ENCODE data around the gene SOX6. TPM values are rescaled to one million over a fixed set of nuclear protein-coding genes. Genes with fewer than 3 reads are reported as not detected.
A peak's percentile ranks its signal among the peaks of the same experiment; 100 is the strongest.

Gene SOX6
- total RNA-seq, 1 experiment from 2014 or later, result 0.21 TPM

DNA sequence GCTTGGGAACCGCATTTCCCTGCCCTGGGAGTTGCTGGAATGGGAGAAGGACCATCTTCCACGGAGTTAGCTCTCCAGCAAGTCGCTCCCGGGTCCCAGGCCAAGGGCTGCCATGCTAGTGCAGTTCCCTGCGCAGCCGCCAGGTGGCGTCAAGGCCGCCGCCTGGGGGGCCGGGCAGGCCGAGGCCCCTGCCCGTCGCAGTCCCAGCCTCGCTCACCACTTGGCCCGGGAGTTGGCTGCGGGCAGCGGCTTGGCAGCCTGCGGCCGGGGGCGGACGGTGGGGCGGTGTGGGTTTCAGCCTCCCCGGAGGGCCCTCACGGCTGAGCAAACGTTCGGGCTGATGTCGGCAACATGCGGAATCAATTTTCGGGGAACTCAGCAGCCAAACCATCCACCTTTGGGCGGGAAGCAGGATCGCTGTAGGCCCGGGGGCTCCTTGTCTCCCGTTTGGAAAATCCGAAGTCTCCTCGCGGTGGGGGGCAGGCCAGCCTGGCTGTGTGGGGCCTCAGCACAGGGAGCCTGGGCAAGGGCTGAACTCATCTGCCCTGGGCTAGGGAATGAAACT lies 415.1 kb downstream of the SOX6 start:
- ChIA-PET POLR2A (no interaction called here), CTCF (no interaction called here)
- DNase-seq (ENCODE audit: low read depth, low spot score), result peak; percentile 13
- ATAC-seq, result no peak
- Histone ChIP-seq H3K36me3 (ENCODE audit: control insufficient read depth, insufficient read depth, low read length) (no peaks in the 10 kb centered on the region), H3K4me3 (ENCODE audit: low read depth in 2 of 2, low read length in 2 of 2) (no peak overlapping the region), H3K27me3 (ENCODE audit: control insufficient read depth, insufficient read depth, low read length) (no peaks in the 10 kb centered on the region), H3K27ac (ENCODE audit: low read length) (no peak overlapping the region), H3K4me1 (ENCODE audit: control insufficient read depth, insufficient read depth, low read length) (no peaks in the 10 kb centered on the region), H3K9me3 (ENCODE audit: control insufficient read depth, insufficient read depth, low read depth, low read length) (no peaks in the 10 kb centered on the region)
- in situ Hi-C loops (cut with HindIII; ENCODE audit: low pct_unique_long_range_greater_than_20kb, low sequenced_read_pairs) (no loop called here), intact Hi-C loops (cut with micrococcal nuclease; ENCODE audit: unreplicated experiment) (no loop called here)
- TF ChIP-seq, protein P1, sequence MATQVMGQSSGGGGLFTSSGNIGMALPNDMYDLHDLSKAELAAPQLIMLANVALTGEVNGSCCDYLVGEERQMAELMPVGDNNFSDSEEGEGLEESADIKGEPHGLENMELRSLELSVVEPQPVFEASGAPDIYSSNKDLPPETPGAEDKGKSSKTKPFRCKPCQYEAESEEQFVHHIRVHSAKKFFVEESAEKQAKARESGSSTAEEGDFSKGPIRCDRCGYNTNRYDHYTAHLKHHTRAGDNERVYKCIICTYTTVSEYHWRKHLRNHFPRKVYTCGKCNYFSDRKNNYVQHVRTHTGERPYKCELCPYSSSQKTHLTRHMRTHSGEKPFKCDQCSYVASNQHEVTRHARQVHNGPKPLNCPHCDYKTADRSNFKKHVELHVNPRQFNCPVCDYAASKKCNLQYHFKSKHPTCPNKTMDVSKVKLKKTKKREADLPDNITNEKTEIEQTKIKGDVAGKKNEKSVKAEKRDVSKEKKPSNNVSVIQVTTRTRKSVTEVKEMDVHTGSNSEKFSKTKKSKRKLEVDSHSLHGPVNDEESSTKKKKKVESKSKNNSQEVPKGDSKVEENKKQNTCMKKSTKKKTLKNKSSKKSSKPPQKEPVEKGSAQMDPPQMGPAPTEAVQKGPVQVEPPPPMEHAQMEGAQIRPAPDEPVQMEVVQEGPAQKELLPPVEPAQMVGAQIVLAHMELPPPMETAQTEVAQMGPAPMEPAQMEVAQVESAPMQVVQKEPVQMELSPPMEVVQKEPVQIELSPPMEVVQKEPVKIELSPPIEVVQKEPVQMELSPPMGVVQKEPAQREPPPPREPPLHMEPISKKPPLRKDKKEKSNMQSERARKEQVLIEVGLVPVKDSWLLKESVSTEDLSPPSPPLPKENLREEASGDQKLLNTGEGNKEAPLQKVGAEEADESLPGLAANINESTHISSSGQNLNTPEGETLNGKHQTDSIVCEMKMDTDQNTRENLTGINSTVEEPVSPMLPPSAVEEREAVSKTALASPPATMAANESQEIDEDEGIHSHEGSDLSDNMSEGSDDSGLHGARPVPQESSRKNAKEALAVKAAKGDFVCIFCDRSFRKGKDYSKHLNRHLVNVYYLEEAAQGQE (IDR thresholded peaks at IDR 0.05; ENCODE audit: insufficient read depth in 1 of 2, low read depth in 2 of 2, low read length in 1 of 2), result no peak
- TF ChIP-seq TCF7L2 (IDR thresholded peaks at IDR 0.05; ENCODE audit: low read depth, low read length) (no peak), POLR2AphosphoS5 (IDR thresholded peaks at IDR 0.05; ENCODE audit: low read depth, low read length) (no peak), SIN3A (IDR thresholded peaks at IDR 0.05; ENCODE audit: borderline replicate concordance, insufficient read depth, low read depth, low read length) (no peak)
- TF ChIP-seq, protein P2, sequence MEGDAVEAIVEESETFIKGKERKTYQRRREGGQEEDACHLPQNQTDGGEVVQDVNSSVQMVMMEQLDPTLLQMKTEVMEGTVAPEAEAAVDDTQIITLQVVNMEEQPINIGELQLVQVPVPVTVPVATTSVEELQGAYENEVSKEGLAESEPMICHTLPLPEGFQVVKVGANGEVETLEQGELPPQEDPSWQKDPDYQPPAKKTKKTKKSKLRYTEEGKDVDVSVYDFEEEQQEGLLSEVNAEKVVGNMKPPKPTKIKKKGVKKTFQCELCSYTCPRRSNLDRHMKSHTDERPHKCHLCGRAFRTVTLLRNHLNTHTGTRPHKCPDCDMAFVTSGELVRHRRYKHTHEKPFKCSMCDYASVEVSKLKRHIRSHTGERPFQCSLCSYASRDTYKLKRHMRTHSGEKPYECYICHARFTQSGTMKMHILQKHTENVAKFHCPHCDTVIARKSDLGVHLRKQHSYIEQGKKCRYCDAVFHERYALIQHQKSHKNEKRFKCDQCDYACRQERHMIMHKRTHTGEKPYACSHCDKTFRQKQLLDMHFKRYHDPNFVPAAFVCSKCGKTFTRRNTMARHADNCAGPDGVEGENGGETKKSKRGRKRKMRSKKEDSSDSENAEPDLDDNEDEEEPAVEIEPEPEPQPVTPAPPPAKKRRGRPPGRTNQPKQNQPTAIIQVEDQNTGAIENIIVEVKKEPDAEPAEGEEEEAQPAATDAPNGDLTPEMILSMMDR (IDR thresholded peaks at IDR 0.05), result peak; percentile 73
- BruUV-seq (replicated peaks), result no TSS peak

DNA sequence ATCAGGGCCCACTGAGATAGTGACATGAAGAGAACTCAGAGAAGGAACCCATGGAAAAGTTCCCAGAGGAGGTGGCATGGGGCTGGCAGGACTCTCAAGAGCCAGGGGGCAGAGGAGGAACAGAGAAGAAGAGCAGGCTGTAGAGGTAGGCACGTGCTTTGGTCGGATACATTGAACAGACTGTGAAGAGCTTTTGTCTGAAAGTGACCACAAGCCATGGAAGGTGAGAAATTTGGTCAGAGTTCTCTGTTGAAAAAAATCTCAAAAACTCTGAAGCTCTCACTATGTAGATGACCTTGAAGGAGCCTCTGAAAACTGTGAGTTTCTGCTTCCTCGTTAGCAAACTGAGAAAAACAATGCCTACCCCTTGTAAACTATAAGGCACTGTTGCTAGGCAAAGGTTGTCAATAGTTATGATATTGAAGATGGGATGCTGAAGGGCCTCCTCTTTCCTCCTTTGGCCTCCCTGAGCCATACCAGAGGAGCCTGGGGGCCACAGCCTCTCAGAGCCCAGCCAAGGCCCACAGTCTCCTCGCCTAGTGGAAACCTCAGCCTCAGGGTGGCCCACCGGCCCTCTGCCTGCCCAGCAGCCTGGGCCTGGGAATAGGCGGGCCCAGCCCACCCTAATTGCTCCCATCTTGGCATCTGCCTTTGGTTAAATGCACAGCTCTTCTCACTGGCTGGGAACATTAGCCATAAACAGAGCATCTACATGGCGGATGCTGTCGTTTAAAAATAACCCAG lies 415.7 kb downstream of the SOX6 start:
- intact Hi-C loops (cut with micrococcal nuclease; ENCODE audit: unreplicated experiment) (no loop called here), in situ Hi-C loops (cut with HindIII; ENCODE audit: low pct_unique_long_range_greater_than_20kb, low sequenced_read_pairs) (no loop called here)

More for the DNA sequence above, 415.7 kb downstream of the SOX6 start:
- H3K36me3 ChIP-seq (ENCODE audit: control insufficient read depth, insufficient read depth, low read length), result no peaks in the 10 kb centered on the region
- no peak for ATAC-seq
- no peak overlapping the region for H3K4me3 ChIP-seq (ENCODE audit: low read depth in 2 of 2, low read length in 2 of 2)
- no peaks in the 10 kb centered on the region for H3K27me3 ChIP-seq (ENCODE audit: control insufficient read depth, insufficient read depth, low read length)
- ChIA-PET POLR2A (no interaction called here), CTCF (no interaction called here)
- DNase-seq (ENCODE audit: low read depth, low spot score), result no peak
- TF ChIP-seq SIN3A (IDR thresholded peaks at IDR 0.05; ENCODE audit: borderline replicate concordance, insufficient read depth, low read depth, low read length) (no peak), TCF7L2 (IDR thresholded peaks at IDR 0.05; ENCODE audit: low read depth, low read length) (no peak), POLR2AphosphoS5 (IDR thresholded peaks at IDR 0.05; ENCODE audit: low read depth, low read length) (no peak)
- TF ChIP-seq, protein P1 (IDR thresholded peaks at IDR 0.05; ENCODE audit: insufficient read depth in 1 of 2, low read depth in 2 of 2, low read length in 1 of 2), result no peak
- TF ChIP-seq, protein P2 (IDR thresholded peaks at IDR 0.05), result no peak
- BruUV-seq (replicated peaks), result no TSS peak
- no peaks in the 10 kb centered on the region for H3K9me3 ChIP-seq (ENCODE audit: control insufficient read depth, insufficient read depth, low read depth, low read length)
- H3K4me1 ChIP-seq (ENCODE audit: control insufficient read depth, insufficient read depth, low read length), result no peaks in the 10 kb centered on the region
- no peak overlapping the region for H3K27ac ChIP-seq (ENCODE audit: low read length)
